ENCODE measurements around the gene L3MBTL4. TPM values are rescaled to one million over a fixed set of nuclear protein-coding genes. Genes with fewer than 3 reads are reported as not detected.

L3MBTL4 gene
- total RNA-seq, 1 experiment from 2014 or later: not detected

- DNase-seq (ENCODE audit: low spot score): no peak
Measured at GRCh38 chr18:6022845-6023244, 391.9 kb downstream of the L3MBTL4 start.

GRCh38 chr18:6022074-6022444 lies 392.7 kb downstream of the L3MBTL4 start:
- intact Hi-C loops (cut with micrococcal nuclease; ENCODE audit: unreplicated experiment): no loop called here
- H3K4me3 ChIP-seq (ENCODE audit: low read depth, low read length, poor library complexity, severe bottlenecking): no peak overlapping the region
- no peaks in the 10 kb centered on the region for H3K36me3 ChIP-seq (ENCODE audit: insufficient read depth, low read length, poor library complexity, severe bottlenecking)
- ChIA-PET CTCF (no interaction called here), POLR2A (ENCODE audit: low non-redundant PET) (no interaction called here)
- DNase-seq (ENCODE audit: low spot score): no peak
- BruUV-seq (replicated peaks): no TSS peak
- no peak for TF ChIP-seq EZH2 (IDR thresholded peaks at IDR 0.05; ENCODE audit: borderline replicate concordance, low read depth, low read length, poor library complexity, severe bottlenecking)
- TF ChIP-seq, protein P1, sequence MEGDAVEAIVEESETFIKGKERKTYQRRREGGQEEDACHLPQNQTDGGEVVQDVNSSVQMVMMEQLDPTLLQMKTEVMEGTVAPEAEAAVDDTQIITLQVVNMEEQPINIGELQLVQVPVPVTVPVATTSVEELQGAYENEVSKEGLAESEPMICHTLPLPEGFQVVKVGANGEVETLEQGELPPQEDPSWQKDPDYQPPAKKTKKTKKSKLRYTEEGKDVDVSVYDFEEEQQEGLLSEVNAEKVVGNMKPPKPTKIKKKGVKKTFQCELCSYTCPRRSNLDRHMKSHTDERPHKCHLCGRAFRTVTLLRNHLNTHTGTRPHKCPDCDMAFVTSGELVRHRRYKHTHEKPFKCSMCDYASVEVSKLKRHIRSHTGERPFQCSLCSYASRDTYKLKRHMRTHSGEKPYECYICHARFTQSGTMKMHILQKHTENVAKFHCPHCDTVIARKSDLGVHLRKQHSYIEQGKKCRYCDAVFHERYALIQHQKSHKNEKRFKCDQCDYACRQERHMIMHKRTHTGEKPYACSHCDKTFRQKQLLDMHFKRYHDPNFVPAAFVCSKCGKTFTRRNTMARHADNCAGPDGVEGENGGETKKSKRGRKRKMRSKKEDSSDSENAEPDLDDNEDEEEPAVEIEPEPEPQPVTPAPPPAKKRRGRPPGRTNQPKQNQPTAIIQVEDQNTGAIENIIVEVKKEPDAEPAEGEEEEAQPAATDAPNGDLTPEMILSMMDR (conservative IDR thresholded peaks at IDR 0.05; ENCODE audit: low read depth, low read length): no peak
- H3K27ac ChIP-seq (ENCODE audit: low read depth, low read length, poor library complexity, severe bottlenecking): no peak overlapping the region
- H3K9me3 ChIP-seq (ENCODE audit: low read depth, low read length, poor library complexity, severe bottlenecking): peaks cover 25% of the 10 kb centered on the region
- H3K4me1 ChIP-seq (ENCODE audit: insufficient read depth, low read length, poor library complexity, severe bottlenecking): no peaks in the 10 kb centered on the region
- no peaks in the 10 kb centered on the region for H3K27me3 ChIP-seq (replicated peaks; ENCODE audit: insufficient read depth, low read depth, low read length, poor library complexity)

More at GRCh38 chr18:6022845-6023244, 391.9 kb downstream of the L3MBTL4 start:
- intact Hi-C loops (cut with micrococcal nuclease; ENCODE audit: unreplicated experiment): no loop called here
- TF ChIP-seq EZH2 (IDR thresholded peaks at IDR 0.05; ENCODE audit: borderline replicate concordance, low read depth, low read length, poor library complexity, severe bottlenecking): no peak
- TF ChIP-seq, protein P1 (conservative IDR thresholded peaks at IDR 0.05; ENCODE audit: low read depth, low read length): no peak
- Histone ChIP-seq H3K27me3 (replicated peaks; ENCODE audit: insufficient read depth, low read depth, low read length, poor library complexity) (no peaks in the 10 kb centered on the region), H3K36me3 (ENCODE audit: insufficient read depth, low read length, poor library complexity, severe bottlenecking) (no peaks in the 10 kb centered on the region), H3K4me3 (ENCODE audit: low read depth, low read length, poor library complexity, severe bottlenecking) (no peak overlapping the region), H3K4me1 (ENCODE audit: insufficient read depth, low read length, poor library complexity, severe bottlenecking) (no peaks in the 10 kb centered on the region), H3K27ac (ENCODE audit: low read depth, low read length, poor library complexity, severe bottlenecking) (no peak overlapping the region), H3K9me3 (ENCODE audit: low read depth, low read length, poor library complexity, severe bottlenecking) (peaks cover 21% of the 10 kb centered on the region)
- ChIA-PET POLR2A (ENCODE audit: low non-redundant PET) (no interaction called here), CTCF (no interaction called here)
- no TSS peak for BruUV-seq (replicated peaks)

DNA sequence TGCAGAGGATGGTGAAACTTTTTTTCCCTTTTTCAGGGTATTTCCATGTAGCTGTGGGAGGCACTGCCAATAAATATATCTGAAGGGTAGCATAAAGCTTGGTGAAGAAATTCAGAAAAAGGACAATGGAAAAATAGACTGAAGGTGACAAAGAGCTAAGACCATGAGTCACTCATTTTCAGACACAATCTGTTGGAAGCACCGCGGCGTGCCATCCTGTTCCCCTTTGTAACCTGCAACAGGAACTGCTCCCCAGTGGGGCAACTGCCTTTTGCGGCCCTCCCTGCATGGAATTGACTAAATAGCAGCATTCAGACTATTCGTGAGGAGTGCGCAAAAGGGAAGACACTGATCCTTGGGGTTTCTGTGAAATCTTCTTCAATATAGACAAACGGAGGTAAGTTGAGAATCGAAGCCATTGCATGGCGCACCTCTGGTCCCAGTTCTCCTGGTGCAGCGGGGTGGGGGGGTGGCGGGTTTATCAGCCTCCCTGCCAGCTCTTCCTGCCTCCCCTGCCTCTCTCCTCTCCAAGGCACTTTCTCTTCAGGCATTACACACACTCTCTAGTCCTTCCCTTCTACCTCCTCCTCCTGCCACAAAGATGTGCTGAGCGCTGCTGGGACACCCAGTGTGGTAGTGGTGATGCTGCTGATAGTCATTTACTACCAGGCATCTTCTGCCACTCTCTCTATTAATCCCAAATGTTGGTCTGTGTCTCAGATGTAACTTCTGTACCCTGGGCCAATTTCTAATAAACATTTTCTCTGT lies 393.2 kb downstream of the L3MBTL4 start:
- TF ChIP-seq EZH2 (IDR thresholded peaks at IDR 0.05; ENCODE audit: borderline replicate concordance, low read depth, low read length, poor library complexity, severe bottlenecking): no peak
- TF ChIP-seq, protein P1 (conservative IDR thresholded peaks at IDR 0.05; ENCODE audit: low read depth, low read length): no peak
- Histone ChIP-seq H3K36me3 (ENCODE audit: insufficient read depth, low read length, poor library complexity, severe bottlenecking) (no peaks in the 10 kb centered on the region), H3K4me1 (ENCODE audit: insufficient read depth, low read length, poor library complexity, severe bottlenecking) (no peaks in the 10 kb centered on the region), H3K4me3 (ENCODE audit: low read depth, low read length, poor library complexity, severe bottlenecking) (no peak overlapping the region), H3K27ac (ENCODE audit: low read depth, low read length, poor library complexity, severe bottlenecking) (no peak overlapping the region), H3K27me3 (replicated peaks; ENCODE audit: insufficient read depth, low read depth, low read length, poor library complexity) (no peaks in the 10 kb centered on the region), H3K9me3 (ENCODE audit: low read depth, low read length, poor library complexity, severe bottlenecking) (peaks cover 25% of the 10 kb centered on the region)
- ChIA-PET CTCF (no interaction called here), POLR2A (ENCODE audit: low non-redundant PET) (no interaction called here)
- BruUV-seq (replicated peaks): no TSS peak
- intact Hi-C loops (cut with micrococcal nuclease; ENCODE audit: unreplicated experiment): no loop called here
- DNase-seq (ENCODE audit: low spot score): no peak
